Measurements from ENCODE around the gene ETS1. TPM values are rescaled to one million over a fixed set of nuclear protein-coding genes. Genes with fewer than 3 reads are reported as not detected.

The ETS1 gene
- total RNA-seq, 1 donor: 67.3 TPM

DNA sequence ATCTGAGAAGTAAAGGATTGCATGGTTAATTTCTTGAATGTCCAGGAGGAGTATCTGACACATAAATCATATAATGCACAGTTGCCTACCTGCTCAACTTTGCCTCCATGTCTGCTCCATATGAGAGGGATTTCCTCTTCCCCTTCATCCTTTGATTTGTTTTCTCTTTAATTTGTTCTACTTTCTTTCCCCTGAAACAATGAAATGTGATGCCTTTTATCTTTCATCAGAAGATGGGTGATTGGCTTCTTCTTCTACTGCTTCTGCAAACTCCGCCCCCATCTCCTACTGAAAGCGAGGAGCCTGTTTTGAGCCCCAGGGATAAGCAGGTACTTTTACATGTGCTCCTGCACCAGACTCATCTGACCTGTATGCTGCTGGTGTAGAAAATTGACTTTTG is 9.9 kb upstream of the ETS1 start:
- H3K9me3 ChIP-seq (ENCODE audit: low read depth, low read length): no peaks in the 10 kb centered on the region
- no peaks in the 10 kb centered on the region for H3K36me3 ChIP-seq (ENCODE audit: insufficient read depth, low read length)
- no peaks in the 10 kb centered on the region for H3K79me2 ChIP-seq (ENCODE audit: insufficient read depth, low read length)
- peaks cover 27% of the 10 kb centered on the region for H3K27me3 ChIP-seq (ENCODE audit: insufficient read depth, low read length)
- H3K4me2 ChIP-seq (ENCODE audit: insufficient read depth, low read length): no peak overlapping the region
- H3K27ac ChIP-seq (ENCODE audit: low read depth, low read length): no peak overlapping the region
- no peak for DNase-seq (ENCODE audit: insufficient read length, low spot score, missing footprints)
- no peak overlapping the region for H2AFZ ChIP-seq (ENCODE audit: low read length)
- H4K20me1 ChIP-seq (ENCODE audit: insufficient read depth, low read length): no peaks in the 10 kb centered on the region
- H3K4me3 ChIP-seq (ENCODE audit: insufficient read depth, low read length): no peak overlapping the region
- no peaks in the 10 kb centered on the region for H3K4me1 ChIP-seq (ENCODE audit: insufficient read depth, low read length)
- TF ChIP-seq, protein P1, sequence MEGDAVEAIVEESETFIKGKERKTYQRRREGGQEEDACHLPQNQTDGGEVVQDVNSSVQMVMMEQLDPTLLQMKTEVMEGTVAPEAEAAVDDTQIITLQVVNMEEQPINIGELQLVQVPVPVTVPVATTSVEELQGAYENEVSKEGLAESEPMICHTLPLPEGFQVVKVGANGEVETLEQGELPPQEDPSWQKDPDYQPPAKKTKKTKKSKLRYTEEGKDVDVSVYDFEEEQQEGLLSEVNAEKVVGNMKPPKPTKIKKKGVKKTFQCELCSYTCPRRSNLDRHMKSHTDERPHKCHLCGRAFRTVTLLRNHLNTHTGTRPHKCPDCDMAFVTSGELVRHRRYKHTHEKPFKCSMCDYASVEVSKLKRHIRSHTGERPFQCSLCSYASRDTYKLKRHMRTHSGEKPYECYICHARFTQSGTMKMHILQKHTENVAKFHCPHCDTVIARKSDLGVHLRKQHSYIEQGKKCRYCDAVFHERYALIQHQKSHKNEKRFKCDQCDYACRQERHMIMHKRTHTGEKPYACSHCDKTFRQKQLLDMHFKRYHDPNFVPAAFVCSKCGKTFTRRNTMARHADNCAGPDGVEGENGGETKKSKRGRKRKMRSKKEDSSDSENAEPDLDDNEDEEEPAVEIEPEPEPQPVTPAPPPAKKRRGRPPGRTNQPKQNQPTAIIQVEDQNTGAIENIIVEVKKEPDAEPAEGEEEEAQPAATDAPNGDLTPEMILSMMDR (IDR thresholded peaks at IDR 0.05; ENCODE audit: extremely low read depth, low read depth, low read length): no peak

DNA sequence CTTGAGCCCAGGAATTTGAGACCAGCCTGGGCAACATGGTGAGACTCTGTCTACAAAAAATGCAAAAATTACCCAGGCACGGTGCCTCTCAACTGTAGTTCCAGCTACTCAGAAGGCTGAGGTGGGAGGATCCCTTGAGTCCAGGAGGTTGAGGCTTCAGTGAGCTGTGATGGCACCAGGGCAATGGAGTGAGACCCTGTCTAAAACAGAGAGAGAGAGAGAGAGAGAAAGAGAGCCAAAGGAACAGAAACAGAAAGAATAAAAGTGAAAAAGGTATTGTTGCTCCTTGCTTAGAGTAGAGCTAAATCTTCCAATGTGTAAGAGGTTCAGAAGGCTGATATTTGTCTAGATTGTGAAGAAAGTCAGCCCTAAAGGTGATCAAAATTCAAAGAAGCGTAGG is 8.9 kb upstream of the ETS1 start:
- TF ChIP-seq, protein P1 (IDR thresholded peaks at IDR 0.05; ENCODE audit: extremely low read depth, low read depth, low read length): no peak
- Histone ChIP-seq H4K20me1 (ENCODE audit: insufficient read depth, low read length) (no peaks in the 10 kb centered on the region), H3K27ac (ENCODE audit: low read depth, low read length) (no peak overlapping the region), H2AFZ (ENCODE audit: low read length) (no peak overlapping the region), H3K4me1 (ENCODE audit: insufficient read depth, low read length) (no peaks in the 10 kb centered on the region), H3K4me3 (ENCODE audit: insufficient read depth, low read length) (no peak overlapping the region), H3K4me2 (ENCODE audit: insufficient read depth, low read length) (no peak overlapping the region), H3K79me2 (ENCODE audit: insufficient read depth, low read length) (no peaks in the 10 kb centered on the region), H3K27me3 (ENCODE audit: insufficient read depth, low read length) (peaks cover 37% of the 10 kb centered on the region), H3K36me3 (ENCODE audit: insufficient read depth, low read length) (no peaks in the 10 kb centered on the region), H3K9me3 (ENCODE audit: low read depth, low read length) (no peaks in the 10 kb centered on the region)
- no peak for DNase-seq (ENCODE audit: insufficient read length, low spot score, missing footprints)

DNA sequence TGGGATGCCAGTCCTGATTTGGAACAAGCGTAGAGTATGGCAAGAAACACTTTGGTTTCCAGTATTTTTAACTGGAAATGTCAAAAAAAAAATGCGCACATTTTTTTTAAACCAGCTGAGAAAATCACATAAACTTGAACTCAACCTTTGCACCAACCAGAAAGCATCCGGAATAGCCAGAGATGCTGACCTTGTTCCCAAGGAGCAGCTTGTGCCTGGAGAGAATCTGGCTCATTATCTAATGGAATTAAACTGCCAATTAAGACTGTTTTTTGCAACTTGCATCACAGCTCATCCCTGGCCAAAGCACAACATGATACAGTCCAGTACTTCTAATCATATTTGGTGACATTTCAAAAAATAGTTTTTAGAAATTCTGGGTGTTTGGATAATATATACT is 8.4 kb upstream of the ETS1 start:
- Histone ChIP-seq H3K36me3 (ENCODE audit: insufficient read depth, low read length) (no peaks in the 10 kb centered on the region), H3K79me2 (ENCODE audit: insufficient read depth, low read length) (no peaks in the 10 kb centered on the region), H3K27ac (ENCODE audit: low read depth, low read length) (no peak overlapping the region), H3K4me2 (ENCODE audit: insufficient read depth, low read length) (no peak overlapping the region), H3K27me3 (ENCODE audit: insufficient read depth, low read length) (peaks cover 41% of the 10 kb centered on the region), H4K20me1 (ENCODE audit: insufficient read depth, low read length) (no peaks in the 10 kb centered on the region), H3K4me3 (ENCODE audit: insufficient read depth, low read length) (no peak overlapping the region), H2AFZ (ENCODE audit: low read length) (no peak overlapping the region), H3K4me1 (ENCODE audit: insufficient read depth, low read length) (no peaks in the 10 kb centered on the region), H3K9me3 (ENCODE audit: low read depth, low read length) (no peaks in the 10 kb centered on the region)
- TF ChIP-seq, protein P1 (IDR thresholded peaks at IDR 0.05; ENCODE audit: extremely low read depth, low read depth, low read length): no peak
- no peak for DNase-seq (ENCODE audit: insufficient read length, low spot score, missing footprints)

DNA sequence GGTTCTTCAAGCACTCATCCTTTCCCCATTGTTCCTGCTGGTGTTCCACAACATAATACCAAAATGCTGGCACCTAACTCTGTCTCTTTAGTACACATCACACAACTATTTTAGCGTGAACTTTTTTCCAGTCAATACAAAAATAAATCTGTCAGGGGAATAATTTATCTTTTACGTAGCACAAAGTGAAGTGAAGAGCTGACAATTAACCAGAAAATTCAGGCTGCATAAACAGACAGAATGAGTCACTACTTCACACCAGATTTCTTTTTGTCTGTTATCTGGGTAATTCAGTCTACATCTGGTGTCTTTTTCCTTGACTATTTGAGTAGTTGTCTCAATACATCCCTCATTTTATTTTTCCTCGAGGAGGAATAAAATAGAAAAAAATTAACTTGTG is 7.9 kb upstream of the ETS1 start:
- H3K79me2 ChIP-seq (ENCODE audit: insufficient read depth, low read length): no peaks in the 10 kb centered on the region
- no peak overlapping the region for H3K4me2 ChIP-seq (ENCODE audit: insufficient read depth, low read length)
- H3K36me3 ChIP-seq (ENCODE audit: insufficient read depth, low read length): no peaks in the 10 kb centered on the region
- H3K4me1 ChIP-seq (ENCODE audit: insufficient read depth, low read length): no peaks in the 10 kb centered on the region
- no peak for DNase-seq (ENCODE audit: insufficient read length, low spot score, missing footprints)
- no peak overlapping the region for H3K4me3 ChIP-seq (ENCODE audit: insufficient read depth, low read length)
- H2AFZ ChIP-seq (ENCODE audit: low read length): no peak overlapping the region
- TF ChIP-seq, protein P1 (IDR thresholded peaks at IDR 0.05; ENCODE audit: extremely low read depth, low read depth, low read length): no peak
- H3K27me3 ChIP-seq (ENCODE audit: insufficient read depth, low read length): peaks cover 46% of the 10 kb centered on the region
- no peak overlapping the region for H3K27ac ChIP-seq (ENCODE audit: low read depth, low read length)
- no peaks in the 10 kb centered on the region for H3K9me3 ChIP-seq (ENCODE audit: low read depth, low read length)
- H4K20me1 ChIP-seq (ENCODE audit: insufficient read depth, low read length): no peaks in the 10 kb centered on the region
